ENCODE results near the gene EMSY. TPM values are rescaled to one million over a fixed set of nuclear protein-coding genes. Genes with fewer than 3 reads are reported as not detected.

The EMSY gene
- total RNA-seq, 4 donors from 2014 or later = 35.7 to 79.6 (median 43.8) TPM

DNA sequence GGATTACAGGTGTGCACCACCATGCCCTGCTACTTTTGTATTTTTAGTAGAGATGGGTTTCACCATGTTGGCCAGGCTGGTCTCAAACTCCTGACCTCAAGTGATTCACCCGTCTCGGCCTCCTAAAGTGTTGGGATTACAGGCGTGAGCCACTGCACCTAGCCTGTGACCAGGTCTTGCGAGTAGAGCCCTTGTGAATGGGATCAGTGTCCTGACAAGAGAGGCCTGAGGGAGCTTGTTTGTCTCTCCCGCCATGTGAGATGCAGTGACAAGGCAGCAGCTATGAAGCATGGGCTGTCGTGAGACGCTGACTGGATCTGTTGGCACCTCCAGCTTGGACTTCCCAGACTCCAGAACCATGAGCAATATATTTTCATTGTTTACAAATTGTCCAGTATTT is 156.5 kb downstream of the EMSY start:
- DNase-seq = no peak
- Histone ChIP-seq H3K4me3 (no peak overlapping the region), H3K27me3 (no peaks in the 10 kb centered on the region), H3K4me1 (peaks cover 27 to 56% (median 36%) of the 10 kb centered on the region in 4 donors), H3K9me3 (no peaks in the 10 kb centered on the region), H3K36me3 (no peaks in the 10 kb centered on the region), H3K27ac (peak overlapping the region in 1 of 4 donors; percentile 73)
- TF ChIP-seq EP300 (IDR thresholded peaks at IDR 0.05; ENCODE audit: low read depth) (no peak), POLR2AphosphoS5 (IDR thresholded peaks at IDR 0.05) (no peak), POLR2A (IDR thresholded peaks at IDR 0.05) (no peak)
- TF ChIP-seq, protein P1, sequence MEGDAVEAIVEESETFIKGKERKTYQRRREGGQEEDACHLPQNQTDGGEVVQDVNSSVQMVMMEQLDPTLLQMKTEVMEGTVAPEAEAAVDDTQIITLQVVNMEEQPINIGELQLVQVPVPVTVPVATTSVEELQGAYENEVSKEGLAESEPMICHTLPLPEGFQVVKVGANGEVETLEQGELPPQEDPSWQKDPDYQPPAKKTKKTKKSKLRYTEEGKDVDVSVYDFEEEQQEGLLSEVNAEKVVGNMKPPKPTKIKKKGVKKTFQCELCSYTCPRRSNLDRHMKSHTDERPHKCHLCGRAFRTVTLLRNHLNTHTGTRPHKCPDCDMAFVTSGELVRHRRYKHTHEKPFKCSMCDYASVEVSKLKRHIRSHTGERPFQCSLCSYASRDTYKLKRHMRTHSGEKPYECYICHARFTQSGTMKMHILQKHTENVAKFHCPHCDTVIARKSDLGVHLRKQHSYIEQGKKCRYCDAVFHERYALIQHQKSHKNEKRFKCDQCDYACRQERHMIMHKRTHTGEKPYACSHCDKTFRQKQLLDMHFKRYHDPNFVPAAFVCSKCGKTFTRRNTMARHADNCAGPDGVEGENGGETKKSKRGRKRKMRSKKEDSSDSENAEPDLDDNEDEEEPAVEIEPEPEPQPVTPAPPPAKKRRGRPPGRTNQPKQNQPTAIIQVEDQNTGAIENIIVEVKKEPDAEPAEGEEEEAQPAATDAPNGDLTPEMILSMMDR (IDR thresholded peaks at IDR 0.05) = no peak
- WGBS, 2 donors (ENCODE audit: low coverage in 1 of 2) = 90% methylated on average over 7 of the region's 7 CpGs; no CpG with 5 or more reads in 1 of the 2 donors
- intact Hi-C loops (cut with DNase I; ENCODE audit: low total_unique reads) (no loop called here), in situ Hi-C loops (cut with MboI; ENCODE audit: low pct_ligation_motif_present in 1 of 4, low pct_unique_long_range_greater_than_20kb in 1 of 4, low sequenced_read_pairs in 3 of 4) (no loop called here)

DNA sequence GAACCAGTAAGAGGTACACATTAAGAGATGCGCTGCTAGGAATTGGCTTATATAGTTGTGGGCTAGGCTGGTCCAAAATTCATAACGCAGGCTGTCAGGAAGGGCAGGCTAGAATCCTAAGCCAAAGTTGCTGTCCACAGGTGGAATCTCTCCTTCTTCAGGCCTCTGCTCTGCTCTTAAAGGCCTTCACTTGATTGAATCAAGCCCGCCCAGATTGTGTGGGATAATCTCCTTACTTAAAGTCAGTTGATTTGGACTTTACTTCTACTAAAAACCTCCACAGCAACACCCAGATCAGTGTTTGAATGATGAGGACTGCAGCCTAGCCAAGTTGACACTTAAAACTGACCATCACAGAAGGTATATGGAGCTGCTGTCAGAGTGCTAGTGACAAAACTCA is 156.9 kb downstream of the EMSY start:
- in situ Hi-C loops (cut with MboI; ENCODE audit: low pct_ligation_motif_present in 1 of 4, low pct_unique_long_range_greater_than_20kb in 1 of 4, low sequenced_read_pairs in 3 of 4) = no loop called here
- Histone ChIP-seq H3K27me3 (no peaks in the 10 kb centered on the region), H3K36me3 (no peaks in the 10 kb centered on the region), H3K4me1 (peaks cover 27 to 56% (median 36%) of the 10 kb centered on the region in 4 donors), H3K9me3 (no peaks in the 10 kb centered on the region), H3K27ac (peak overlapping the region; percentile 53 to 73 (median 55)), H3K4me3 (no peak overlapping the region)
- intact Hi-C loops (cut with DNase I; ENCODE audit: low total_unique reads) = no loop called here
- DNase-seq = no peak
- 80 to 100% methylated on average over 1 to 3 of the region's 3 CpGs for WGBS, 2 donors (ENCODE audit: low coverage in 1 of 2)
- TF ChIP-seq POLR2AphosphoS5 (IDR thresholded peaks at IDR 0.05) (no peak), POLR2A (IDR thresholded peaks at IDR 0.05) (no peak), EP300 (IDR thresholded peaks at IDR 0.05; ENCODE audit: low read depth) (no peak)
- TF ChIP-seq, protein P1 (IDR thresholded peaks at IDR 0.05) = no peak

DNA sequence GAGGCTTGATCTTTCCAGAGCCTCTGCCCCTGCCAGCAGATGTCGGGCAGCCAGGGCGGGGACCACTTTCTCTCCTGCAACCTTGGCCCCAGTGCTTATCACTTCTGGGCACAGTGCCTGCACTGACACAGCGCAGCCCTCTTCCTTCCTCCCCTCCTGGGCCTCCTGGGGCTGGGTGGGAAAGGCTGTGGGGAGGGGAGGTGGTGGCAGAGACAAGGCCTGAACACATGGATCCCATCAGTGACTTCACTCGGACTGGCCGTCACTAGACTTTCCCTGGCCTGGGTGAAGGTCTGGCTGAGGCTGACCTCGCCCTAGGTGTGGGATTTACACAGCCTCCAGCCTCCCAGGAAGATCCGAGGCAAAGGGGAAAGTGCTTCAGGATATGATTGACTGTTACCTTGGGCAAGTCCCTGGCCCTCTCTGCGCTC is 157.6 kb downstream of the EMSY start:
- in situ Hi-C loops (cut with MboI; ENCODE audit: low pct_ligation_motif_present in 1 of 4, low pct_unique_long_range_greater_than_20kb in 1 of 4, low sequenced_read_pairs in 3 of 4) (no loop called here), intact Hi-C loops (cut with DNase I; ENCODE audit: low total_unique reads) (no loop called here)
- peak; percentile 82 for DNase-seq
- Histone ChIP-seq H3K27ac (peak overlapping the region; percentile 53 to 73 (median 55)), H3K36me3 (no peaks in the 10 kb centered on the region), H3K4me1 (peaks cover 27 to 56% (median 36%) of the 10 kb centered on the region in 4 donors), H3K4me3 (no peak overlapping the region), H3K27me3 (no peaks in the 10 kb centered on the region), H3K9me3 (no peaks in the 10 kb centered on the region)
- TF ChIP-seq, protein P1 (IDR thresholded peaks at IDR 0.05) = no peak
- peak in 1 of 3 donors; percentile 54 for TF ChIP-seq POLR2AphosphoS5 (IDR thresholded peaks at IDR 0.05)
- WGBS, 2 donors (ENCODE audit: low coverage in 1 of 2) = 30 to 83% methylated on average over 1 to 8 of the region's 8 CpGs

Small RNA genes within 50 kb of the gene (small RNA-seq; reads per million reads assigned to genes)
- gene AP001189.2 (0 reads per million in 4 donors), gene RF00019 (0 reads per million in 4 donors)

Other genes with a start within 250 kb of the EMSY start
- gene WNT11, start 238.5 kb upstream of the EMSY start, total RNA-seq = 10 to 100 TPM in 2 of 4 donors, 1 to 10 TPM in 2; 2.4 to 14.6 (median 9.9) TPM
- gene THAP12, start 63.9 kb upstream of the EMSY start, total RNA-seq = 10 to 100 TPM; 13.3 to 35.2 (median 22.9) TPM
- 1 to 10 TPM; 1.6 to 5.6 (median 4.3) TPM for gene GVQW3, start 63.7 kb upstream of the EMSY start, total RNA-seq
- 10 to 100 TPM in 1 of 4 donors, 1 to 10 TPM in 3; 5.1 to 11.5 (median 9.1) TPM for gene LRRC32, start 225.7 kb downstream of the EMSY start, total RNA-seq